ENCODE results near the gene ABI2. TPM values are rescaled to one million over a fixed set of nuclear protein-coding genes. Genes with fewer than 3 reads are reported as not detected.
A peak's percentile ranks its signal among the peaks of the same experiment; 100 is the strongest.

The ABI2 gene
- total RNA-seq, 1 experiment from 2014 or later: 65.6 TPM

DNA sequence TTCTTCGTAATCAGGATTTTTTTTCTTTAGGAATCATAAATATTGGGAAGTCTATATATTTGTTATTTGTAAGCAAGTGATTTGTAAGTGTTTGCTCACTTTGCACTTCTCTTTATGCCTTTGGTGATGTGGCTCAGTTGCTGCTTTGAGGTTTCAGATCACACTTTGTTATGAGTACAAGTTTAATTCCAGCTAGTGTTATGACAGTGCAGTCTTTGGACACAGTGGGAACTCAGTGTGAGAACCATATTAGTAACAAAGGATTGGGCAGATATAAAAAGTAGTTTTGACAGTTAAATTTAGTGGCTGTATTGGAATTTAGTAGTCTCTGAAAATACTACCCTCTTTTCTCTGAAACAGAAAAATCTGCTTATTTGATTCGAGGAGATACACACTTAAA lies 67.7 kb downstream of the ABI2 start:
- CTCF ChIA-PET: no interaction called here

DNA sequence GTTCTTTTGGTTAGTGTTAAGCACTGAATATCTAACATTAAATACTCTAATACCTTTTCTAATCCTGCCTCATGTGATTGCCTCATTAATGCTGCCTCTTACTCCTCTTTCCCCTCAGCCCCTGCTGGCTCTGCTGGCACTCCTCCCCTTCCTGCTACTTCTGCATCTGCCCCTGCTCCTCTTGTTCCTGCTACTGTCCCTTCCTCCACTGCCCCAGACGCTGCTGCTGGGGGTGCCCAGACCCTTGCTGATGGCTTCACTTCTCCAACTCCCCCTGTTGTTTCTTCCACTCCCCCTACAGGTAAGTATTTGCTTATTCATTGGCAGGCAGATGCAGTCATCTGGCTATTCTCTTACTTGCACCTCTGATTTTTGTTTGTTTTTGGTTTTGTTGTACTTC lies 68.5 kb downstream of the ABI2 start:
- POLR2A ChIA-PET: no interaction called here
- intact Hi-C loops (cut with micrococcal nuclease): no loop called here
- H3K27ac Mint-ChIP-seq (ENCODE audit: low read depth, unreplicated experiment): no peak overlapping the region
- BruUV-seq (replicated peaks): no TSS peak
- no peak for DNase-seq (ENCODE audit: unreplicated experiment)
- H3K27me3 Mint-ChIP-seq (ENCODE audit: insufficient read depth, unreplicated experiment): no peaks in the 10 kb centered on the region
- CTCF ChIA-PET: no interaction called here
- H3K9me3 Mint-ChIP-seq (ENCODE audit: unreplicated experiment): no peaks in the 10 kb centered on the region
- peaks cover 13% of the 10 kb centered on the region for H3K36me3 Mint-ChIP-seq (ENCODE audit: insufficient read depth, unreplicated experiment)
- TF ChIP-seq, protein P1, sequence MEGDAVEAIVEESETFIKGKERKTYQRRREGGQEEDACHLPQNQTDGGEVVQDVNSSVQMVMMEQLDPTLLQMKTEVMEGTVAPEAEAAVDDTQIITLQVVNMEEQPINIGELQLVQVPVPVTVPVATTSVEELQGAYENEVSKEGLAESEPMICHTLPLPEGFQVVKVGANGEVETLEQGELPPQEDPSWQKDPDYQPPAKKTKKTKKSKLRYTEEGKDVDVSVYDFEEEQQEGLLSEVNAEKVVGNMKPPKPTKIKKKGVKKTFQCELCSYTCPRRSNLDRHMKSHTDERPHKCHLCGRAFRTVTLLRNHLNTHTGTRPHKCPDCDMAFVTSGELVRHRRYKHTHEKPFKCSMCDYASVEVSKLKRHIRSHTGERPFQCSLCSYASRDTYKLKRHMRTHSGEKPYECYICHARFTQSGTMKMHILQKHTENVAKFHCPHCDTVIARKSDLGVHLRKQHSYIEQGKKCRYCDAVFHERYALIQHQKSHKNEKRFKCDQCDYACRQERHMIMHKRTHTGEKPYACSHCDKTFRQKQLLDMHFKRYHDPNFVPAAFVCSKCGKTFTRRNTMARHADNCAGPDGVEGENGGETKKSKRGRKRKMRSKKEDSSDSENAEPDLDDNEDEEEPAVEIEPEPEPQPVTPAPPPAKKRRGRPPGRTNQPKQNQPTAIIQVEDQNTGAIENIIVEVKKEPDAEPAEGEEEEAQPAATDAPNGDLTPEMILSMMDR (IDR thresholded peaks at IDR 0.05; ENCODE audit: unreplicated experiment): peak; percentile 19
- no peaks in the 10 kb centered on the region for H3K4me1 Mint-ChIP-seq (ENCODE audit: insufficient read depth, unreplicated experiment)
- no peak overlapping the region for H3K4me3 Mint-ChIP-seq (ENCODE audit: unreplicated experiment)

More for the DNA sequence above, 67.7 kb downstream of the ABI2 start:
- Mint-ChIP-seq H3K27me3 (ENCODE audit: insufficient read depth, unreplicated experiment) (no peaks in the 10 kb centered on the region), H3K4me1 (ENCODE audit: insufficient read depth, unreplicated experiment) (no peaks in the 10 kb centered on the region), H3K36me3 (ENCODE audit: insufficient read depth, unreplicated experiment) (peaks cover 14% of the 10 kb centered on the region), H3K4me3 (ENCODE audit: unreplicated experiment) (no peak overlapping the region), H3K9me3 (ENCODE audit: unreplicated experiment) (no peaks in the 10 kb centered on the region), H3K27ac (ENCODE audit: low read depth, unreplicated experiment) (no peak overlapping the region)
- intact Hi-C loops (cut with micrococcal nuclease): no loop called here
- BruUV-seq (replicated peaks): no TSS peak
- DNase-seq (ENCODE audit: unreplicated experiment): no peak
- POLR2A ChIA-PET: interaction anchor here (1.1 kb wide), 1 partner anchor 157 kb away, joined by 3 read pairs; the partner anchor contains the start of gene CYP20A1
- TF ChIP-seq, protein P1 (IDR thresholded peaks at IDR 0.05; ENCODE audit: unreplicated experiment): no peak

DNA sequence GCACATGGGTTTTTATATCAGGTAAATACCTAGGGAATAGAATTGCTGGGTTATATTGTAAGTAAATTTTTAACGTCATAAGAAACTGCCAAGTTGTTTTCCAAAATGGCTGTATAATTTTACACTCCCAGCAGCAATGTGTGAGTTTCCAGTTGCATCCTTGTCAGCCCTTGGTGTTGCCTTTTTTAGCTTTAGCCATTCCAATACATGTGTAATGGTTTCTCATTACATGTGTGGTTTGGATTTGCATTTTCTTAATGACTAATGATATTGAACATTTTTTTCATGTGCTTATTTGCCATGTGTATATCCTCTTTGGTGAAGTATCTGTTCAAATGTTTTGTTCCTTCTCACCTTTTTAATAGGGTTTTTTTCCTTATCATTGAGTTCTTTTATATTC lies 70.8 kb downstream of the ABI2 start:
- no peak for DNase-seq (ENCODE audit: unreplicated experiment)
- Mint-ChIP-seq H3K36me3 (ENCODE audit: insufficient read depth, unreplicated experiment) (peaks cover 20% of the 10 kb centered on the region), H3K9me3 (ENCODE audit: unreplicated experiment) (no peaks in the 10 kb centered on the region), H3K27ac (ENCODE audit: low read depth, unreplicated experiment) (no peak overlapping the region), H3K27me3 (ENCODE audit: insufficient read depth, unreplicated experiment) (no peaks in the 10 kb centered on the region), H3K4me1 (ENCODE audit: insufficient read depth, unreplicated experiment) (no peaks in the 10 kb centered on the region), H3K4me3 (ENCODE audit: unreplicated experiment) (no peak overlapping the region)
- intact Hi-C loops (cut with micrococcal nuclease): no loop called here
- CTCF ChIA-PET: no interaction called here
- TF ChIP-seq, protein P1 (IDR thresholded peaks at IDR 0.05; ENCODE audit: unreplicated experiment): no peak
- POLR2A ChIA-PET: no interaction called here
- BruUV-seq (replicated peaks): no TSS peak

DNA sequence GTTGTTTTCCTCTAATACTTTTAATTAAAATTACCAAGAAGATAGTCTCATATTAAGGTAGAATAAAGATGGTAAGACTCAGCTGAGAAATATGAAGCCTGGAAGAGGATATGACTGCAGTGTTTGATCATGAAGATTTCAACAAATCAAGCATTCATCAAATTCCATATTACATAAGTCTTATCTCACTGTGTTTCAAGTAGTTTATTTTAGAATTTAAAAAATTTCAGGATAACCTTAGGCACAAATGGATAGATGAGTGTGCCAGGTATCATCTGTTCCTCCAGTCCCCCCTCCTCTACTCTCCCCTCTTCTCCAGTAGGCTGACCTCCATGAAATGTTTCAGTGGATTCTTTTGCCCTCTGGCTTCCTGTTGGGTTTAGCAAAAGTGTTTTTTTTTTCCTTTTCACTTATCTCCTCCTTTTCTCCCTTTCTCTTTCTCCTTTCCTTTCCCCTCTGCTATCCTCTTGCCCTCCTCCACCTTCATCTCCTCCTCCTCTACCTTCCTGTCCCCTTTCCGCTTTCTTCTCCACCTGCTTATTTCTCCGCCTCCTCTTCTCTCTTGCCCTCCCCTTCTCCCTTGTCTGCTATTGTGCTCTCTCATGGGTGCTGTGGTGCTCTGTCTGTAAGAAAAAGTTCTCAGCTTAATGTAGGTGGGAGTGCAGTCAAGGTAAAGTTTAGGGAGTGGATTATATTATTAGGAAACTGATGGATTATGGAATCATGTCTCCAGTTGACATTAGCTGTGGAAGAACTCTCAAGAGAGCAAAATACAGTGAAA lies 72.8 kb downstream of the ABI2 start:
- no peak overlapping the region for H3K4me3 Mint-ChIP-seq (ENCODE audit: unreplicated experiment)
- CTCF ChIA-PET: no interaction called here
- TF ChIP-seq, protein P1 (IDR thresholded peaks at IDR 0.05; ENCODE audit: unreplicated experiment): no peak
- no TSS peak for BruUV-seq (replicated peaks)
- no peaks in the 10 kb centered on the region for H3K4me1 Mint-ChIP-seq (ENCODE audit: insufficient read depth, unreplicated experiment)
- H3K27ac Mint-ChIP-seq (ENCODE audit: low read depth, unreplicated experiment): no peak overlapping the region
- H3K36me3 Mint-ChIP-seq (ENCODE audit: insufficient read depth, unreplicated experiment): peaks cover 33% of the 10 kb centered on the region
- intact Hi-C loops (cut with micrococcal nuclease): no loop called here
- no peaks in the 10 kb centered on the region for H3K9me3 Mint-ChIP-seq (ENCODE audit: unreplicated experiment)
- no peak for DNase-seq (ENCODE audit: unreplicated experiment)
- POLR2A ChIA-PET: interaction anchor here (0.7 kb wide), 1 partner anchor 10 kb away, joined by 4 read pairs; no protein-coding TSS in a partner anchor
- no peaks in the 10 kb centered on the region for H3K27me3 Mint-ChIP-seq (ENCODE audit: insufficient read depth, unreplicated experiment)
